Tibial artery (tissue), 4 donors: ENCODE results near the gene ERC2.

Source experiments
- DNase-seq, 2 donors: peaks; one replicate each; pipeline ENCODE4 v3.0.0-alpha.2; 2019
- H3K27ac ChIP-seq, 2 donors: fragments of 200-600 bp; sonication (generic) in 1 of 2; 1 replicate in 1 of 2; 2 replicates in 1 of 2; pipeline ENCODE4 v1.5.1; 2018 to 2019; ENCODE audit warnings: mild to moderate bottlenecking in 1 of 2
- H3K27me3 ChIP-seq, 2 donors: fragments of 200-600 bp; sonication (generic) in 1 of 2; one replicate each; pipeline versions ENCODE4 v1.5.1 to v1.6.0; 2016 to 2019
- H3K36me3 ChIP-seq, 3 donors: fragments of 200-600 bp; sonication (generic) in 2 of 3; one replicate each; pipeline ENCODE4 v1.5.1; 2016 to 2019; ENCODE audit warnings: mild to moderate bottlenecking in 2 of 3
- H3K4me1 ChIP-seq, 4 donors: fragments of 200-600 bp; sonication (generic) in 2 of 4; 1 replicate in 3 of 4; 2 replicates in 1 of 4; pipeline ENCODE4 v1.5.1; 2016 to 2019
- H3K4me3 ChIP-seq, 2 donors: fragments of 200-600 bp; sonication (generic) in 1 of 2; 1 replicate in 1 of 2; 2 replicates in 1 of 2; pipeline ENCODE4 v1.5.1; 2018 to 2019; ENCODE audit warnings: mild to moderate bottlenecking in 2 of 2
- H3K9me3 ChIP-seq, 3 donors: fragments of 200-600 bp; sonication (generic) in 1 of 3; one replicate each; pipeline ENCODE4 v1.5.1; 2016 to 2019
- intact Hi-C: fragments of 100-400 bp; cut with DNase I; formaldehyde crosslinking; loops from one replicate; pipeline ENCODE4 v1.15.0; 2023; ENCODE audit warnings: low total_unique reads
- TF ChIP-seq, protein P1 (sequence below), 2 experiments: fragments of 200-600 bp in 1 of 2; fragments of 450-650 bp in 1 of 2; IDR thresholded peaks; one replicate each; pipeline ENCODE4 v1.5.1; 2017 to 2019; ENCODE audit warnings: antibody characterized with exemption in 2 of 2, mild to moderate bottlenecking in 1 of 2, moderate library complexity in 1 of 2

Gene ERC2

DNA sequence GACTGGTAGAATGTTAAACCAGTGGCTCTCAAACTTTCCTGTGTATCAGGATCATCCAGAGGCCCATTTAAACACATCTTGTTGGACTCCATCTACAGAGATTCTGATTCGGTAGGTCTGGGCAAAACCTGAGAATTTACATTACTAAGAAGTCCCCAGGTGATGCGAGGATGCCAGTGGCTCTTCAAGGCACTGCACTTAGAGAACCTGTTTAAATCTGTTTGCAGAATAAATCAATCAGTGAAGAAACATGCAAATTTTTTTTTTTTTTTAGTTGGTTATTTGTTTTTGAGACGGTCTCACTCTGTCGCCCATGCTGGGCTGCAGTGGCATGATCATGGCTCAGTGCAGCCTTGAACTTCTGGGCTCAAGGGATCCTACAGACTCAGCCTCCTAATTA is 863.4 kb downstream of the ERC2 start:
- DNase-seq: no peak
- no peaks in the 10 kb centered on the region for H3K9me3 ChIP-seq
- H3K4me3 ChIP-seq: no peak overlapping the region
- H3K36me3 ChIP-seq: no peaks in the 10 kb centered on the region
- H3K27ac ChIP-seq: no peak overlapping the region
- intact Hi-C loops: no loop called here
- no peaks in the 10 kb centered on the region for H3K27me3 ChIP-seq
- H3K4me1 ChIP-seq: no peaks in the 10 kb centered on the region
- TF ChIP-seq, protein P1, sequence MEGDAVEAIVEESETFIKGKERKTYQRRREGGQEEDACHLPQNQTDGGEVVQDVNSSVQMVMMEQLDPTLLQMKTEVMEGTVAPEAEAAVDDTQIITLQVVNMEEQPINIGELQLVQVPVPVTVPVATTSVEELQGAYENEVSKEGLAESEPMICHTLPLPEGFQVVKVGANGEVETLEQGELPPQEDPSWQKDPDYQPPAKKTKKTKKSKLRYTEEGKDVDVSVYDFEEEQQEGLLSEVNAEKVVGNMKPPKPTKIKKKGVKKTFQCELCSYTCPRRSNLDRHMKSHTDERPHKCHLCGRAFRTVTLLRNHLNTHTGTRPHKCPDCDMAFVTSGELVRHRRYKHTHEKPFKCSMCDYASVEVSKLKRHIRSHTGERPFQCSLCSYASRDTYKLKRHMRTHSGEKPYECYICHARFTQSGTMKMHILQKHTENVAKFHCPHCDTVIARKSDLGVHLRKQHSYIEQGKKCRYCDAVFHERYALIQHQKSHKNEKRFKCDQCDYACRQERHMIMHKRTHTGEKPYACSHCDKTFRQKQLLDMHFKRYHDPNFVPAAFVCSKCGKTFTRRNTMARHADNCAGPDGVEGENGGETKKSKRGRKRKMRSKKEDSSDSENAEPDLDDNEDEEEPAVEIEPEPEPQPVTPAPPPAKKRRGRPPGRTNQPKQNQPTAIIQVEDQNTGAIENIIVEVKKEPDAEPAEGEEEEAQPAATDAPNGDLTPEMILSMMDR (IDR thresholded peaks at IDR 0.05): no peak

DNA sequence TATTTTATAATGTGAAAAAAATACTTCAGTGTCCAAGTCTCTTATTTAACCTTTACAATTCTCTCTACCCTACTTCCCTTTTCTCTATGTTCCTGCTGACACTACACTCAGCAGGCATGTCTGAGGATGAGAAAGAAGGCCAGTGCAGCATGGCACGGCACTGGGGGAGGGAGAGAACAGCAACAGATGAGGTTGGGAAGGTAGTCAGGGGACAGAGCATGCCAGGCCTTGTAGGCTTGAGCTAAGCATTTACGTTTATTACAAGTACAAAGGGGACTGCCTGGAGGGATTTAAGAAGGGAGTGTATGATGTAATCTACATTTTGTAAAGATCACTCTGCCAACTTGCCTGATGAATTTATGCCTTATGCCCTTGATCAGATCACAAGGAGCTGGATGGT is 863.9 kb downstream of the ERC2 start:
- Histone ChIP-seq H3K9me3 (no peaks in the 10 kb centered on the region), H3K27ac (no peak overlapping the region), H3K27me3 (no peaks in the 10 kb centered on the region), H3K4me1 (no peaks in the 10 kb centered on the region), H3K4me3 (no peak overlapping the region), H3K36me3 (no peaks in the 10 kb centered on the region)
- DNase-seq: no peak
- TF ChIP-seq, protein P1 (IDR thresholded peaks at IDR 0.05): no peak
- intact Hi-C loops: no loop called here

DNA sequence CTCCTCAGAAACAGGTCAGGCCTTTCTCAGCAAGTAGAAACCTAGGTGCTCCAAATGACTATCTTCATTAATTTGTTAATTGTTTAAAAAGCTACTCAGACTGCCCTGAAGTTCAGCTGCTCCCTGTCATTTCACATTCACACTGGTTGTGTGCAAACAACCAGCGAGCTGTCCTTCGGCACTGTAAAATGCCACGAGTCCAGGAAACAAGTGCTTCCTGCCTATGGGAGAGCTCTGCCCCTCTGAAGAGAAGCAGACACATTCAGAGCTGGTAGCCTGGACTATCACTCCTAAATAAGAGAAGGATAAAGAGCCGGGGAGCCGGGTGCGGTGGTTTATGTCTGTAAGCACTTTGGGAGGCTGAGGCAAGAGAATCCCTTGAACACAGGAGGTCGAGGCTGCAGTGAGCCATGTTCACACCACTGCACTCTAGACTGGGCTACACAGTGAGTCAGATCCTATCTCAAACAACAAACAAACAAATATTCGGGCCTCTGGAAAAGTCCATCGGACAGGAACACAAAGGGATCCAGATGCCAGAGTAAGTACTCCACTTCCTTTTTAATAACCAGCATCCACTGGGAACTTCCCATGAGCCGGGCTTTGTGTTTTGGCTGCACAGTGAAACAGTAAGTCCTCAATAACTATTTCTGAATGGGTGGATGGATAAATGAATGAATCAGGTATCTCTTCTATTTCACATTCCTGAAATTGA is 866.7 kb downstream of the ERC2 start:
- no peak overlapping the region for H3K27ac ChIP-seq
- DNase-seq: no peak
- H3K36me3 ChIP-seq: no peaks in the 10 kb centered on the region
- no peaks in the 10 kb centered on the region for H3K4me1 ChIP-seq
- no peaks in the 10 kb centered on the region for H3K9me3 ChIP-seq
- no peaks in the 10 kb centered on the region for H3K27me3 ChIP-seq
- TF ChIP-seq, protein P1 (IDR thresholded peaks at IDR 0.05): no peak
- no peak overlapping the region for H3K4me3 ChIP-seq
- intact Hi-C loops: no loop called here

DNA sequence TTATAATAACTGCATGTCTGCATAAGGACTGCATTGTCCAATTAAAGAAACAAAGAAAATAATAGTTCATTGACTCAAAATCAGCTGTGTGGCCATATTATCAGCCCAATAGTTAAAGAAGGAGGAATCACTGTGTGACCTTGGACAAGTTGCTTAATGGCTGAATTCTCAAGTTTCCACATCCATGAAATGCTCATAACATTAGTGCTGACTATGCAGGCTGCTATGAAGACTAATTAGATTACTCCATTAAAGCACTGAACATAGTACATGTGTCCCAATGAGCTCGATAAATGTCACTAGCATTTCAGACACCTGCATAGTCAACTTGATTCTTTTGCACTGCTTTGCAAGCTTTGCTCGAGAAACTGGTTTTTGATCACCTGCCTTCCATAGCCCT is 870.0 kb downstream of the ERC2 start:
- intact Hi-C loops: no loop called here

DNA sequence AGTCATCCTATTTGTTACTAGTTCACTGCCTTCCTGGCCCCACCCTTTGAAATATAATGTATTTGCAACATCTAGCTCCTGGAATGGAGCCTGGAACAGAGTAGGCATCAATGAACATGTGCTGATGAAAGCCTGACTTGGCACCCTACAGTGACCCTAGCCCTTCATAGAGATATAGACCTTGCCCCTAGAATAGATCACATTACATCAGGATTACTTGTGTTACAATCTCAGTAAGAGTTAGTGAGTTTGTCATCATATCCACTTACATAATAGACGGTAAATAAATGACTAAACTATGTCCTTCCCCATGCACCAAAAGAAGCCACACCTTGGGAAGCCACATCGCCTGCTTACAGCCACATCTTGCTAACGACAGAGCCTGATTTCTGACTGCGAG is 870.6 kb downstream of the ERC2 start:
- Histone ChIP-seq H3K4me3 (no peak overlapping the region), H3K36me3 (no peaks in the 10 kb centered on the region), H3K4me1 (no peaks in the 10 kb centered on the region), H3K9me3 (no peaks in the 10 kb centered on the region), H3K27me3 (peaks cover 0 to 6% of the 10 kb centered on the region in 2 donors), H3K27ac (no peak overlapping the region)
- no peak for DNase-seq
- intact Hi-C loops: no loop called here
- TF ChIP-seq, protein P1 (IDR thresholded peaks at IDR 0.05): no peak

More for the DNA sequence above, 870.0 kb downstream of the ERC2 start:
- no peaks in the 10 kb centered on the region for H3K9me3 ChIP-seq
- no peaks in the 10 kb centered on the region for H3K36me3 ChIP-seq
- no peak for DNase-seq
- no peaks in the 10 kb centered on the region for H3K4me1 ChIP-seq
- TF ChIP-seq, protein P1 (IDR thresholded peaks at IDR 0.05): no peak
- H3K27me3 ChIP-seq: peaks cover 0 to 6% of the 10 kb centered on the region in 2 donors
- H3K27ac ChIP-seq: no peak overlapping the region
- H3K4me3 ChIP-seq: no peak overlapping the region
